Panc1 (cell line): ENCODE results near the gene PTGDS.

Source experiments
- POLR2AphosphoS5 ChIP-seq: IDR thresholded peaks from 2 replicates; pipeline ENCODE4 v1.6.1; 2012; ENCODE audit warnings: mild to moderate bottlenecking, low read depth, low read length, moderate library complexity
- SIN3A ChIP-seq: IDR thresholded peaks from 2 replicates; pipeline ENCODE4 v1.6.1; 2012; ENCODE audit warnings: low read depth, mild to moderate bottlenecking, low read length, moderate library complexity, borderline replicate concordance; ENCODE audit not compliant: insufficient read depth
- TF ChIP-seq, protein P1 (sequence below): fragments of 450-650 bp; IDR thresholded peaks from 2 replicates; pipeline ENCODE4 v1.5.1; 2017; ENCODE audit warnings: mild to moderate bottlenecking
- TF ChIP-seq, protein P2 (sequence below), 2 experiments: IDR thresholded peaks; 2 replicates each; pipeline ENCODE4 v1.6.1; 2011 to 2012; ENCODE audit warnings: low read depth in 2 of 2, control low read depth in 1 of 2, low read length in 1 of 2, mild to moderate bottlenecking in 1 of 2, moderate library complexity in 1 of 2; ENCODE audit not compliant: insufficient read depth in 1 of 2

DNA sequence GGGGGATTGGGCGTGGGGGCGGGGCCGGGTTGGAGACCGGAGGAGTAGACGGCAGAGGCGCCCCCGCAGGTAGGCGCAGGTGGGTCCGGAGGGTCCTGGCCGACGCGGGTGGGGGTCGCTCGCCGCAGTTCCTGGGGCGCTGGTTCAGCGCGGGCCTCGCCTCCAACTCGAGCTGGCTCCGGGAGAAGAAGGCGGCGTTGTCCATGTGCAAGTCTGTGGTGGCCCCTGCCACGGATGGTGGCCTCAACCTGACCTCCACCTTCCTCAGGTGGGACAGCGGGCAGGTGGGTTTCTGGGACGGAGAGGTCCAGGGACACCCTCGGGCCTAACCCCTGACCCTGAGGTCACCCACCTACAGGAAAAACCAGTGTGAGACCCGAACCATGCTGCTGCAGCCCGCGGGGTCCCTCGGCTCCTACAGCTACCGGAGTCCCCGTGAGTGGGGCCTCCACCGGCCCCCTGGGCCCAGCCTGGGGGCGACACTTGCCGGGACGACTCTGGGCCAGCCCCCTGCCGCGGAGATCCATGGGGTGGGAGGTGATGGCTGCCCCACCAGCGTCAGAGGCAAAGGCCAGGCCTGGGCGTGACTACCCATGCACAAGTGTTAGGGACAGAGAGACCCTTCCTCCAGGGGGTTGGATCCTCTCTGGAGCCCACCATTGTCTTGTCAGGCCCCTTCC lies 1.7 kb downstream of the PTGDS start:
- TF ChIP-seq, protein P1, sequence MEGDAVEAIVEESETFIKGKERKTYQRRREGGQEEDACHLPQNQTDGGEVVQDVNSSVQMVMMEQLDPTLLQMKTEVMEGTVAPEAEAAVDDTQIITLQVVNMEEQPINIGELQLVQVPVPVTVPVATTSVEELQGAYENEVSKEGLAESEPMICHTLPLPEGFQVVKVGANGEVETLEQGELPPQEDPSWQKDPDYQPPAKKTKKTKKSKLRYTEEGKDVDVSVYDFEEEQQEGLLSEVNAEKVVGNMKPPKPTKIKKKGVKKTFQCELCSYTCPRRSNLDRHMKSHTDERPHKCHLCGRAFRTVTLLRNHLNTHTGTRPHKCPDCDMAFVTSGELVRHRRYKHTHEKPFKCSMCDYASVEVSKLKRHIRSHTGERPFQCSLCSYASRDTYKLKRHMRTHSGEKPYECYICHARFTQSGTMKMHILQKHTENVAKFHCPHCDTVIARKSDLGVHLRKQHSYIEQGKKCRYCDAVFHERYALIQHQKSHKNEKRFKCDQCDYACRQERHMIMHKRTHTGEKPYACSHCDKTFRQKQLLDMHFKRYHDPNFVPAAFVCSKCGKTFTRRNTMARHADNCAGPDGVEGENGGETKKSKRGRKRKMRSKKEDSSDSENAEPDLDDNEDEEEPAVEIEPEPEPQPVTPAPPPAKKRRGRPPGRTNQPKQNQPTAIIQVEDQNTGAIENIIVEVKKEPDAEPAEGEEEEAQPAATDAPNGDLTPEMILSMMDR, result no peak
- TF ChIP-seq, protein P2, sequence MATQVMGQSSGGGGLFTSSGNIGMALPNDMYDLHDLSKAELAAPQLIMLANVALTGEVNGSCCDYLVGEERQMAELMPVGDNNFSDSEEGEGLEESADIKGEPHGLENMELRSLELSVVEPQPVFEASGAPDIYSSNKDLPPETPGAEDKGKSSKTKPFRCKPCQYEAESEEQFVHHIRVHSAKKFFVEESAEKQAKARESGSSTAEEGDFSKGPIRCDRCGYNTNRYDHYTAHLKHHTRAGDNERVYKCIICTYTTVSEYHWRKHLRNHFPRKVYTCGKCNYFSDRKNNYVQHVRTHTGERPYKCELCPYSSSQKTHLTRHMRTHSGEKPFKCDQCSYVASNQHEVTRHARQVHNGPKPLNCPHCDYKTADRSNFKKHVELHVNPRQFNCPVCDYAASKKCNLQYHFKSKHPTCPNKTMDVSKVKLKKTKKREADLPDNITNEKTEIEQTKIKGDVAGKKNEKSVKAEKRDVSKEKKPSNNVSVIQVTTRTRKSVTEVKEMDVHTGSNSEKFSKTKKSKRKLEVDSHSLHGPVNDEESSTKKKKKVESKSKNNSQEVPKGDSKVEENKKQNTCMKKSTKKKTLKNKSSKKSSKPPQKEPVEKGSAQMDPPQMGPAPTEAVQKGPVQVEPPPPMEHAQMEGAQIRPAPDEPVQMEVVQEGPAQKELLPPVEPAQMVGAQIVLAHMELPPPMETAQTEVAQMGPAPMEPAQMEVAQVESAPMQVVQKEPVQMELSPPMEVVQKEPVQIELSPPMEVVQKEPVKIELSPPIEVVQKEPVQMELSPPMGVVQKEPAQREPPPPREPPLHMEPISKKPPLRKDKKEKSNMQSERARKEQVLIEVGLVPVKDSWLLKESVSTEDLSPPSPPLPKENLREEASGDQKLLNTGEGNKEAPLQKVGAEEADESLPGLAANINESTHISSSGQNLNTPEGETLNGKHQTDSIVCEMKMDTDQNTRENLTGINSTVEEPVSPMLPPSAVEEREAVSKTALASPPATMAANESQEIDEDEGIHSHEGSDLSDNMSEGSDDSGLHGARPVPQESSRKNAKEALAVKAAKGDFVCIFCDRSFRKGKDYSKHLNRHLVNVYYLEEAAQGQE (IDR thresholded peaks at IDR 0.05; ENCODE audit: insufficient read depth in 1 of 2, low read depth in 2 of 2, low read length in 1 of 2), result no peak
- TF ChIP-seq POLR2AphosphoS5, result no peak
- TF ChIP-seq SIN3A, result no peak
